HG03175 (cell line): ENCODE measurements around the gene MON1A.
"Not testable (repeated sequence)": the region's sequence is repeated elsewhere in the genome, so short reads cannot be mapped to it uniquely, and the experiment has no call there.

Experiments
- ATAC-seq: cut with Tn5 transposase; IDR thresholded peaks from one replicate; pipeline ENCODE4 v1.9.1; 2021; ENCODE audit warnings: mild to moderate bottlenecking, moderate library complexity; ENCODE audit not compliant: unreplicated experiment

The MON1A gene

GRCh38 chr3:49929291-49930167 lies at the start of gene MON1A:
MON1A (minus strand) TSS chr3:49929811; CDS start chr3:49913346, 16,465 bp downstream.
- peak; percentile 84 for ATAC-seq

GRCh38 chr3:49976942-49977341 lies 47.3 kb upstream of the MON1A start:
- no peak for ATAC-seq

- ATAC-seq, result no peak
Measured at GRCh38 chr3:49972656-49973055, 43.0 kb upstream of the MON1A start.

GRCh38 chr3:49968346-49968745 lies 38.7 kb upstream of the MON1A start:
- no peak for ATAC-seq

- ATAC-seq, result no peak
Measured at GRCh38 chr3:49967291-49967690, 37.7 kb upstream of the MON1A start.

- no peak for ATAC-seq
Measured at GRCh38 chr3:49966233-49966942, 36.8 kb upstream of the MON1A start.

GRCh38 chr3:49955636-49956035 lies 26.0 kb upstream of the MON1A start:
- no peak for ATAC-seq

GRCh38 chr3:49952924-49953323 lies 23.3 kb upstream of the MON1A start:
- no peak for ATAC-seq

GRCh38 chr3:49942651-49943050 lies 13.0 kb upstream of the MON1A start:
- no peak for ATAC-seq

GRCh38 chr3:49940667-49941249 lies 11.1 kb upstream of the MON1A start:
- ATAC-seq, result no peak

- peak; percentile 93 for ATAC-seq
Measured at GRCh38 chr3:49939858-49940666, 10.5 kb upstream of the MON1A start, which contains the start of gene RBM6. RBM6 (plus strand) TSS chr3:49940150; CDS start chr3:49962642, 22,492 bp downstream.

- no peak for ATAC-seq
Measured at GRCh38 chr3:49937090-49937489, 7.5 kb upstream of the MON1A start.

GRCh38 chr3:49932281-49932680 lies 2.7 kb upstream of the MON1A start:
- not testable (repeated sequence) for ATAC-seq

GRCh38 chr3:49930922-49931321 lies 1.3 kb upstream of the MON1A start:
- no peak for ATAC-seq

- no peak for ATAC-seq
Measured at GRCh38 chr3:49930168-49930690, 618 bp upstream of the MON1A start.

GRCh38 chr3:49928481-49929017 lies 1.1 kb downstream of the MON1A start:
- no peak for ATAC-seq

- ATAC-seq, result no peak
Measured at GRCh38 chr3:49927798-49928197, 1.8 kb downstream of the MON1A start.

- ATAC-seq, result no peak
Measured at GRCh38 chr3:49926117-49926728, 3.4 kb downstream of the MON1A start.

- ATAC-seq, result no peak
Measured at GRCh38 chr3:49925485-49925884, 4.1 kb downstream of the MON1A start.

GRCh38 chr3:49924683-49925082 lies 4.9 kb downstream of the MON1A start:
- ATAC-seq, result no peak
